Astrocyte of the cerebellum (primary cell): Measurements from ENCODE around the gene GNAL.
"Not testable (repeated sequence)": the region's sequence is repeated elsewhere in the genome, so short reads cannot be mapped to it uniquely, and the experiment has no call there.

Experiments used
- DNase-seq: peaks from one replicate; pipeline ENCODE4 v3.0.0-alpha.2; 2011; ENCODE audit warnings: low read depth
- H3K4me3 ChIP-seq: 2 replicates; pipeline ENCODE4 v1.5.1; 2011; ENCODE audit warnings: mild to moderate bottlenecking, low read depth, low read length, moderate library complexity
- CTCF ChIP-seq: IDR thresholded peaks from 2 replicates; pipeline ENCODE4 v1.5.1; 2012; ENCODE audit warnings: low read length, low read depth, moderate library complexity, mild to moderate bottlenecking; ENCODE audit errors: missing control alignments
- in situ Hi-C: cut with HindIII; loops from 2 replicates; pipeline ENCODE4 v1.10.0; 2017; ENCODE audit warnings: low sequenced_read_pairs

Gene GNAL

GRCh38 chr18:11688972-11689668 lies at the start of gene GNAL:
Gene GNAL (plus strand): TSS chr18:11689264. CDS start chr18:11689564, 300 bp downstream.
- DNase-seq: peak; percentile 80
- peak within 1 kb of the TSS; percentile 52 for H3K4me3 ChIP-seq
- in situ Hi-C loops: no loop called here
- TF ChIP-seq CTCF: no peak

- in situ Hi-C loops, DNase-seq, H3K4me3 ChIP-seq: not testable (repeated sequence)
Measured at GRCh38 chr18:11647310-11647709, 41.8 kb upstream of the GNAL start.

- DNase-seq, H3K4me3 ChIP-seq, in situ Hi-C loops: not testable (repeated sequence)
Measured at GRCh38 chr18:11647804-11648203, 41.3 kb upstream of the GNAL start.

- TF ChIP-seq CTCF: no peak
- no peak for DNase-seq
- in situ Hi-C loops: no loop called here
- no peak overlapping the region for H3K4me3 ChIP-seq
Measured at GRCh38 chr18:11649839-11650238, 39.2 kb upstream of the GNAL start.

- in situ Hi-C loops: no loop called here
- no peak for TF ChIP-seq CTCF
- no peak for DNase-seq
- H3K4me3 ChIP-seq: no peak overlapping the region
Measured at GRCh38 chr18:11651899-11652298, 37.2 kb upstream of the GNAL start.

GRCh38 chr18:11653521-11653920 lies 35.5 kb upstream of the GNAL start:
- in situ Hi-C loops: no loop called here
- no peak for TF ChIP-seq CTCF
- H3K4me3 ChIP-seq: no peak overlapping the region
- DNase-seq: no peak

GRCh38 chr18:11654736-11655605 lies 34.1 kb upstream of the GNAL start:
- no peak overlapping the region for H3K4me3 ChIP-seq
- in situ Hi-C loops: no loop called here
- TF ChIP-seq CTCF: peak; percentile 76
- DNase-seq: no peak
